H1 (cell line): ENCODE data around the gene ASRGL1.

Experiments
- CEBPB ChIP-seq: IDR thresholded peaks from 2 replicates; pipeline ENCODE4 v1.6.1; 2012; ENCODE audit warnings: low read depth, low read length
- EP300 ChIP-seq, 2 experiments: IDR thresholded peaks; 1 replicate in 1 of 2; 2 replicates in 1 of 2; pipeline ENCODE4 v1.6.1; 2011 to 2012; ENCODE audit warnings: low read depth in 2 of 2, low read length in 2 of 2, mild to moderate bottlenecking in 2 of 2, borderline replicate concordance in 1 of 2, inconsistent platforms in 1 of 2, moderate library complexity in 1 of 2
- HDAC2 ChIP-seq, 2 experiments: fragments of 300-600 bp in 1 of 2; sonication (generic) in 1 of 2; IDR thresholded peaks; 2 replicates each; pipeline ENCODE4 v1.6.1; 2011 to 2012; ENCODE audit warnings: low read depth in 2 of 2, low read length in 2 of 2, mild to moderate bottlenecking in 2 of 2, moderate library complexity in 2 of 2, borderline replicate concordance in 1 of 2, inconsistent platforms in 1 of 2
- HDAC6 ChIP-seq: IDR thresholded peaks from one replicate; pipeline ENCODE4 v1.7.1; 2012; ENCODE audit warnings: low read depth, mild to moderate bottlenecking, inconsistent platforms, low read length, moderate library complexity
- KDM1A ChIP-seq: fragments of 200-600, 300-600 bp; sonication (generic); IDR thresholded peaks from 2 replicates; pipeline ENCODE4 v1.7.1; 2016; ENCODE audit warnings: mild to moderate bottlenecking, low read length, borderline replicate concordance
- KDM5A ChIP-seq: fragments of 200-600 bp; IDR thresholded peaks from 2 replicates; pipeline ENCODE4 v1.7.1; 2012; ENCODE audit warnings: mild to moderate bottlenecking, low read length, inconsistent platforms, mixed read lengths
- POLR2AphosphoS5 ChIP-seq: IDR thresholded peaks from 2 replicates; pipeline ENCODE4 v1.6.1; 2011; ENCODE audit warnings: low read depth, low read length
- RAD21 ChIP-seq, 2 experiments: IDR thresholded peaks in 1 of 2; conservative IDR thresholded peaks in 1 of 2; 2 replicates each; pipeline ENCODE4 v1.6.1; 2011; ENCODE audit warnings: low read depth in 2 of 2, low read length in 2 of 2, improper control_type of control experiment in 1 of 2, inconsistent platforms in 1 of 2, mild to moderate bottlenecking in 1 of 2, moderate library complexity in 1 of 2
- RNF2 ChIP-seq: fragments of 200-900, 300-1000 bp; sonication (generic); IDR thresholded peaks from 2 replicates; pipeline ENCODE4 v1.7.1; 2016; ENCODE audit warnings: borderline replicate concordance, low read depth, mild to moderate bottlenecking, antibody characterized with exemption, low read length; ENCODE audit not compliant: poor library complexity, severe bottlenecking; ENCODE audit errors: missing control alignments
- TF ChIP-seq, protein P1 (sequence below), 3 experiments: IDR thresholded peaks; 1 replicate in 2 of 3; 2 replicates in 1 of 3; pipeline versions ENCODE4 v1.5.1 to v1.6.1; 2011; ENCODE audit warnings: low read length in 3 of 3, mild to moderate bottlenecking in 3 of 3, inconsistent platforms in 2 of 3, low read depth in 1 of 3, moderate library complexity in 1 of 3; ENCODE audit not compliant: insufficient read depth in 1 of 3; ENCODE audit errors: control extremely low read depth in 1 of 3

DNA sequence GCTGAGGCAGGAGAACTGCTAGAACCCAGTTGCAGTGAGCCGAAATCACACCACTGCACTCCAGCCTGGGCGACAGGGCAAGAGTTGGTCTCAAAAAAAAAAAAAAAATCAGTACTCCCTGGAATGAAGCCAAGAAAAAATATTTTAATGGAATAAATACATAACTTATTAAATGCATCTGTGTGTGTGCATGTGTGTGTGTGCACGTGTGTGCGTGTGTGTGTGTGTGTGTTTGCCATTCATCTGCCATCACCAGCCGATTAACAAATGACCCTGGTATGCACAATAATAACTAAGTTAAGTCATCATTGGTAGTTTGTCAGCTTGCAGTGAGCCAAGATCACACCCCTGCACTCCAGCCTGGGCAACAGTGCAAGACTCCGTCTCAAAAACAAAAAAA, 46.6 kb downstream of the ASRGL1 start:
- TF ChIP-seq RAD21 (IDR thresholded peaks at IDR 0.05 in 1 of 2, conservative IDR thresholded peaks at IDR 0.05 in 1 of 2; ENCODE audit: low read depth in 2 of 2, low read length in 2 of 2): no peak
- TF ChIP-seq RNF2: no peak
- no peak for TF ChIP-seq HDAC2 (IDR thresholded peaks at IDR 0.05; ENCODE audit: borderline replicate concordance in 1 of 2, low read depth in 2 of 2, low read length in 2 of 2)
- TF ChIP-seq, protein P1, sequence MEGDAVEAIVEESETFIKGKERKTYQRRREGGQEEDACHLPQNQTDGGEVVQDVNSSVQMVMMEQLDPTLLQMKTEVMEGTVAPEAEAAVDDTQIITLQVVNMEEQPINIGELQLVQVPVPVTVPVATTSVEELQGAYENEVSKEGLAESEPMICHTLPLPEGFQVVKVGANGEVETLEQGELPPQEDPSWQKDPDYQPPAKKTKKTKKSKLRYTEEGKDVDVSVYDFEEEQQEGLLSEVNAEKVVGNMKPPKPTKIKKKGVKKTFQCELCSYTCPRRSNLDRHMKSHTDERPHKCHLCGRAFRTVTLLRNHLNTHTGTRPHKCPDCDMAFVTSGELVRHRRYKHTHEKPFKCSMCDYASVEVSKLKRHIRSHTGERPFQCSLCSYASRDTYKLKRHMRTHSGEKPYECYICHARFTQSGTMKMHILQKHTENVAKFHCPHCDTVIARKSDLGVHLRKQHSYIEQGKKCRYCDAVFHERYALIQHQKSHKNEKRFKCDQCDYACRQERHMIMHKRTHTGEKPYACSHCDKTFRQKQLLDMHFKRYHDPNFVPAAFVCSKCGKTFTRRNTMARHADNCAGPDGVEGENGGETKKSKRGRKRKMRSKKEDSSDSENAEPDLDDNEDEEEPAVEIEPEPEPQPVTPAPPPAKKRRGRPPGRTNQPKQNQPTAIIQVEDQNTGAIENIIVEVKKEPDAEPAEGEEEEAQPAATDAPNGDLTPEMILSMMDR (IDR thresholded peaks at IDR 0.05; ENCODE audit: control extremely low read depth in 1 of 3, insufficient read depth in 1 of 3, low read depth in 1 of 3, low read length in 3 of 3): no peak
- no peak for TF ChIP-seq KDM5A
- TF ChIP-seq POLR2AphosphoS5: no peak
- TF ChIP-seq CEBPB: no peak
- no peak for TF ChIP-seq KDM1A
- TF ChIP-seq HDAC6: no peak
- TF ChIP-seq EP300 (IDR thresholded peaks at IDR 0.05; ENCODE audit: borderline replicate concordance in 1 of 2, low read depth in 2 of 2, low read length in 2 of 2): no peak
